ENCODE results near the gene CYP4F3.
"Not testable (repeated sequence)": the region's sequence is repeated elsewhere in the genome, so short reads cannot be mapped to it uniquely, and the experiment has no call there.

CYP4F3 gene

DNA sequence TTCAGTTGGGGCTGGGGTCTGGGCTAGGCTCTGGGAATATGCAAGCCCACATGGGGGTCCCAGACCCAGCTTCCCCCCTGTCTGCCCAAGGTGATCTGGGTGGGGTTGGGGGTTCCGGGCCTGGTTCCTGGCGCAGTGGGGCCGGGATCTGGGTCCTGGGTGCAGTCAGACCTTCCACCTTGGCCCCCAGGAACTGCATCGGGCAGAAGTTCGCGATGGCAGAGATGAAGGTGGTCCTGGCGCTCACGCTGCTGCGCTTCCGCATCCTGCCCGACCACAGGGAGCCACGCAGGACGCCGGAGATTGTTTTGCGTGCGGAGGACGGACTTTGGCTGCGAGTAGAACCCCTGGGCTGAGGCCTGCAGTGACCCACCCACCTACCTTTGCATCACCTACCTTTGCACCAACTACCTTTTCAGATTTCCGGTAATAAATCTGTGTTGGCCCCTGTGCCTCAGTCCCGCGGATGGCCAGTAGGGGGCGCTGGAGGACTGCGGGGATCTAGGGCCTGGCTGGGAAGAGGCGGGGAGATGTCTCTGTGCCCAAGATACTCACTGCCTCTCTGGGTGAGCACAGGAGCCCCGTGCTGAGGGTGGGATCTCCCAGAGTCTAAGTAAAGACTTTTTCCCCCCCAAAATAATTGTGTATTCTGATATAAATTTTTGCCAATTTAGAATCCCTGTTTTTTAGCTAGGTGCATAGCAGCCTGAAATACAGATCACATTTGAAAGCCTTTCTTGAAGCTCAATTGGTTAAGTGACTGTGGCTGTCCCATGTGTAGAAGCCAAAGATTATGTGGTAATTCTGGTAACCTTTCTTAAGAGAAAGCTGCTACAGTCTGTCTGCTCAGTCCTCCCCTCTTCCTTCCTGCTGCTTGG is 11.5 kb upstream of the CYP4F3 start:
- DNase-seq (ENCODE audit: low read depth) = peak; percentile 17

DNA sequence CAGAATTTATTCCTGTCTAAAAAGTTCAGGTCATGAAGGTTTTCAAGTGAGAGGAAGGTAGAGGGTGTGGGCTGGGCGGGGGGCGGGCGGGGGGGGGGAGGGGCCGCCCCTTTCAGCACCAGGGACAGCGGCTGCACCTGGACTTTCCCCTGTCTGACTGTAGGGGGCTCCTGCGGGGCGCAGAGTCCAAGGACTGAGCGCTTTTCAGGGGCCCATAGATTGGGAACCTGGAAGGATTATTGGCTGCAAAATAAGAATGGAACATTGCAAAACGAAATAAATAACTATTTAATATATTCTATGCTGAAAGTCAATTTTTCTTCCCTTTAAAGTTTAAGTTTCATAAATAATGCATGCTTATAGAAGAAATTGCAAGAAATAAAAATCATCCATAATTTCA is 8.9 kb upstream of the CYP4F3 start:
- no peak for DNase-seq (ENCODE audit: low read depth)

DNA sequence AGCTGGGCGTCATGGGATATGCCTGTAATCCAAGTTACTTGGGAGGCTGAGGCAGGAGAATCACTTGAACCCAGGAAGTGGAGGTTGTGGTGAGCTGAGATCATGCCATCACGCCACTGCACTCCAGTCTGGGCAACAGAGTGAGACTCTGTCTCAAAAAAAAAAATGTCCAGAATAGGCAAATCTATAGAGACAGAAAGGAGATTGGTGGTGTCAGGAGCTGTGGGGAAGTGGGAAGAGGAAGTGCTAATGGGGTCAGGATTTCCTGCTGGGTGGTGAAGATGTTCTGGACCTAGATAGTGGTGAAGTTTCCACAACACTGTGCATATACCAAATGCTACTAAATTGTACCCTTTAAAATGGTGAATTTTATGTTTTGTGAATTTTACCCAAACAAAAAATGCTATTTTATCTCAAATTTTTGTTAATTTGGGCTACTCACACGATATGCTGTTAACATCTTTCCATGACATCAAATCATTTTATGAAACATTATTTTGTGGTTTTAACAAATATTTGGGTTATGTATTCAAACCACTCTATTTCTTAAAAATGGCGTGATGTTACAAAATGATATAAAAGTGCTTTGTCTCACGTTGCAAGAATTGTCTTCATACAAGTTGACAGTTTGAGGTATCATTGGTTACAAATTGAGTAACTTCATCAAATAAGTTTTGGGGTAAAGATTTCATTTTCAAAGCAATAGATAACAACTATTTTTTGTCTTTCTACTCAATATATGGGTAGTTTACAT is 7.4 kb upstream of the CYP4F3 start:
- no peak for DNase-seq (ENCODE audit: low read depth)

DNA sequence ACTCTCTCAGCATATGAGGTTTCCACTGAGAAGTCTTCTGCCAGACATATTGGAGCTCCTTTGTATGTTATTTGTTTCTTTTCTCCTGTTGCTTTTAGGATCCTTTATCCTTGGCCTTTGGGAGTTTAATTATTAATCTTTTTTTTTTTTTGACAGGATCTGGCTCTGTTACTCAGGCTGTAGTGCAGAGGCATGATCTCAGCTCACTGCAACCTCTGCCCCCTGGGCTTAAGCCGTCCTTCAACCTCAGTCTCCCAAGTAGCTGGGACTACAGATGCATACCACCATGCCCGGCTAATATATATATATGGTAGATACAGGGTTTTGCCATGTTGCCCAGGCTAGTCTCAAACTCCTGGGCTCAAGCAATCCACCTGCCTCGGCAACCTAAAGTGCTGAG is 6.6 kb upstream of the CYP4F3 start:
- DNase-seq (ENCODE audit: low read depth) = no peak

DNA sequence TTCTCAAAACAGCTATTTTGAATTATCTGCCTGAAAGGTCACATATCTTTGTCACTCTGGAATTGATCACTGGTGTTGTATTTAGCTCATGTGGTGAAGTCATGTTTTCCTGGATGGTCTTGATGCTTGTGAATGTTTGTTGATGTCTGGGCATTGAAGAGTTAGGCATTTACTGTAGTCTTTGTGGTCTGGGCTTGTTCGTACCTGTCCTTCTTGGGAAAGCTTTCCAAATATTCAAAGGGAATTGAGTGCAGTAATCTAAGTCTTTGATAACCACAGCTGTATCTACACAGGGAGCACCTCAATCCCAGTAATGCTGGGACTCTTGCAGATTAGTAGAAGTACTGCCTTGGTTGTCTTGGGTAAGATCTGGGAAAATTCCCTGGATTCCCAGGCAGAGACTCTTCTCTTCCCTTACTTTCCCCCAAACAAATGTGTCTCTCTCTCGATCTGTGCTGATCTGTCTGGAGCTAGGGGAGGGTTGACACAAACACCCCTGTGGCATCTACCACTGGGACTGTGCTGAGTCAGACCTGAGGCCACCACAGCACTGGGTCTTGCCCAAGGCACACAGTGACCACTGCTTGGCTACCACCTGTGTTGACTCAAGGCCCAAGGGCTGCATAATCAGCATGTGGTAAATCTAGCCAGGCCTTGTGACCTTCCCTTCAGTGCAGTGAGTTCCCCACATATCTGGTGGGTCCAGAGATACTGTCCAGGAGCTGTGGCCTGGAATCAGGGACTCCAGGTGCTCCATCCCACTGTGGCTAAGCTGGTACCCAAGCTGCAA is 5.5 kb upstream of the CYP4F3 start:
- DNase-seq (ENCODE audit: low read depth) = no peak

DNA sequence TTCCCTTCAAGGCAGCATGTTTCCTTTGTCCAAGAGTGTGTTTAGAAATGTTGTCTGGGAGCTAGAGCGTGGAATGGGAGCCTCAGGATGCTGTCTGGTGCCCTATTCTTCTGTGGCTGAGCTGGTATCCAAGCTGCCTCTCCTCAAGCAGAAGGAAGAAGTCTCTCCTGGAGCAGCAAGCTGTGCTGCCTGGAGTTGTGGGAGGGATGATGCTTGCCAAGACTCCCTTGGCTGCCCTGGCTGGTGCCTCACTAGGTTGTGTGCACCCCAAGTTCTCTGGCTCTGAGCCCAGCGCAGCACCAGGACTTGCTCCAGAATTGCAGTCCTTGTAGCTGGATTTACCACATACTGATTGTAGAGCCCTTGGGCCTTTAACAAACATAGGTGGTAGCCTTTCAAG is 4.7 kb upstream of the CYP4F3 start:
- no peak for DNase-seq (ENCODE audit: low read depth)

DNA sequence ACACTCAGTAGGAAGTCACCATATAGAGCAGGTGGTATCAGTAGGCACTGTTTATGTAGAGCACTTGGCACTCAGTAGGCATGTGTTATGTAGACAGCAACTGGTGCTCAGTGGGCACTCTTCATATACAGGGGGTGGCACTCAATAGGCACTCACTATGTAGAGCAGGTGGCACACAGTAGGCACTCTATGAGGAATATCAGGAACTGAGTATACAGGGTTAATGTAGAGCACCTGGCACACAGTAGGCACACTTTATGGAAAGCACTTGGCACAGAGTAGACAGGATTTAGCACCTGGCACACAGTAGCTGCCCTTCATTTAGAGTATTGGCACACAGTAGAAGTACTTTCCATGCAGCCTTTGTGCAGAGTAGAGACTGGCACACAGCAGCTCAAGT is 1.1 kb upstream of the CYP4F3 start:
- no peak for DNase-seq (ENCODE audit: low read depth)

DNA sequence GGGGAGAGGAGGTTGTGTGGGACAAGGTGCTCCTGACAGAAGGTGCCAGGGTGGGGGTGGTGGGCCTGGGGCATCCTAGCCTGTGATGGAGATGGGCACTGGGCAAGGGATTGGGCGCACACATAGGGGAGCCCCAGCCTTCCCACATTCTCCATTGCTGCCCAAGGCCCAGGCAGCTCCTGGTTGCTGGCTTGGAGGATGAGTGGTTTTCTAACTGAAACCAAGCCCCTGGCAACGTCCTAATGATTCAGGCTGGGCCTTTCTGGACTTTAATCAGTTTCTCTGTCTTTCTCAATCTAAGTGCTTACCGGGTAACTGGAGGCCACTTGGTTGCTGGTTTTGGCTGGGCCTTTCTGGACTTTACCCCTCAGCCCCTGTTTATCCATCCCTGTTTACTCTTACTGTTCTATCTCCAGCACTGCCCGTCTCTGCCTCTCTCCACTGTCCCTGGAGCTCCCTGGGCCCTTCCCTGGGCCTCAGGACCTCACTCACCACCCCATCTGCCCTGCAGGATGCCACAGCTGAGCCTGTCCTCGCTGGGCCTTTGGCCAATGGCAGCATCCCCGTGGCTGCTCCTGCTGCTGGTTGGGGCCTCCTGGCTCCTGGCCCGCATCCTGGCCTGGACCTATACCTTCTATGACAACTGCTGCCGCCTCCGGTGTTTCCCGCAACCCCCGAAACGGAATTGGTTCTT is 354 bp downstream of the CYP4F3 start:
- no peak for DNase-seq (ENCODE audit: low read depth)

DNA sequence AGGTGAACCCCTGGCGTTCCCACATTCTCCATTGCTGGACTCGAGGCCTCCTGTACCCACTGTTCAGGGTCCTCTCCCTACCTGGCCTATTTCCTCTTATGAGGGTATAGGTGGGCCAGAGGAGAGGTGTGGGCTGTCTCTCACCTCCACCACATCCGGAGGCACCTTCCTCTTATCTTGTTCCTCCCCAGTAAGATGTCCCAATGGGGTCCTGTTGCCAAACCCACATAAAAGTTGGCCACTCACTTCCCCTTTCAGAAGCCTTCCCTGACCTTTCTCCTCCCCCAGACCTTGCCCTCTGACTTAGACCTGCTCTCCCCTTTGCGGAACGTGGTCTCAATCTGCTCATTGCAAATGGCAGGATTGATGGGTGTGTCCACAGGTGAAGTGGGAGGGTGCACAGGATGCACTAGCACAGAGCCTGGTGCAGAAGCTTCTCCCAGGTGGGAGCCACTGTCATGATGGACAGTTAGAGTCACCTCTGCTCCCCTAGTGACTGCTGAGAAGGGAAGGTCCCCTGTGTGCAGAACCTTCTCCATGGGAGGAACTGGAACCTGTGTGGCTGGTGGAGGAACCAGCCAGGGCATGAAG is 1.3 kb downstream of the CYP4F3 start:
- no peak for DNase-seq (ENCODE audit: low read depth)

DNA sequence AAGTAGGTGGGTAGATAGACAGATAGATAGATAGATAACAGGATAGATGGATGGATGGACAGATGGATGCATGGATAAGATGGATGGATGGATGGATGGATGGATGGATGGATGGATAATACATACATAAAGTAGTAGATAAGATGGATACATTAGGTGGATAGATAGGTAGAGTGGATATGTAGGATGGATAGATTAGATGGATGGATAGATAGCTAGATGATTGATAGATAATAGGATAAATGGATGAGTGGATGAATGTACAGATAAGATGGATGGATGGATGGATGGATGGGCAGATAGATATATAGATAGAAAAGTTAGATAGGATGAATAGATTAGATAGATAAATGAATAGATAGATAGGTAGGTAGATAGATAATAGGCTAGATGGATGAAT is 2.1 kb downstream of the CYP4F3 start:
- no peak for DNase-seq (ENCODE audit: low read depth)

DNA sequence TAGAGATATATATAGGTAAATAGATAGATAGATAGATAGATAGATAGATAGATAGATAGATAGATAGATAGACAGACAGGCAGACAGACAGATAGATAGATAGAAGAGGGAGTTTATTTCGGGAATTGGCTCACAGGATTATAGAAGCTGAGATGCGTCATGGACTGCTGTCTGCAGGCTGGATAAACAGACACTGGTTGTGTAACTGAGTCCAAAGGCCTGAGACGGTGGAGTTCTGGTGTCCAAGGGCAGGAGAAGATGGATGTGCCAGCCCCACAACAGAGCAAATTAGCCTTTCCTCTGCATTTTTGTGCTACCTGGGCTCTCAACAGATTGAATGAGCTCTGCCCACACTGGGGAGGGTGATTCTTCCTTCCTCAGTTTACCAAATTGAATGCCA is 2.7 kb downstream of the CYP4F3 start:
- no peak for DNase-seq (ENCODE audit: low read depth)

DNA sequence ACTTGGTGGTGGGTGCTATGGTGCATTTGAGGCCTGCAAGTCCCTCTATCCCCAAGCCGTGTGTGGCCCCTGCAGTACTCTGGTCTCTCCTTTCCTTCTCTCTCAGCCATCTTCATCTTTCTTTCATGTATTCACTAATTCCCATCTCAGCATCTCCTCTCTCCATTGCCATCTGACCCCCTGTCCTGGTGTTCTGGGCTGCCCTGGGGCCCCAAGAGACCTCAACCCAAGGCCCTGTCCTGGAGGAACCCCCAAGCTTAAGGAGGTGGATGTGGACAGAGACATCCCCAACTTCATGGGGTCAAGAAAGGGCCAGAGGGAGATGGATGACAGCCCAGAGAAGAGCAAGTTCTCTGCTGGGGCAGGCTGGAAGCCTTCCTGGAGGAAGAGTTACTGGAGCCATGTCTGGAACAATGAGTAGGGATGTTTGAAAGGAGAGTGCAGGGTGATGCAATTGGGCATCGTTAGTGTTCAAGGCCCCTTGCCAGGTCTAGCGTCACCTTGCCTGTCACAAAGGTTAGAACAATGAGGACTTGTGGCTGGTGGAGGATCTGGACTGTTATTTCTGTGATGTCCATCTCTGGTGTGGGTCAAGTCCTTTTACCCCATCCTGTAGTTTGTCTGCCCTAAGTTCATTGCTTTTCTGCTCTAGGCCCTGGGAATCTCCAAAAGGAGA is 3.5 kb downstream of the CYP4F3 start:
- DNase-seq (ENCODE audit: low read depth) = no peak

DNA sequence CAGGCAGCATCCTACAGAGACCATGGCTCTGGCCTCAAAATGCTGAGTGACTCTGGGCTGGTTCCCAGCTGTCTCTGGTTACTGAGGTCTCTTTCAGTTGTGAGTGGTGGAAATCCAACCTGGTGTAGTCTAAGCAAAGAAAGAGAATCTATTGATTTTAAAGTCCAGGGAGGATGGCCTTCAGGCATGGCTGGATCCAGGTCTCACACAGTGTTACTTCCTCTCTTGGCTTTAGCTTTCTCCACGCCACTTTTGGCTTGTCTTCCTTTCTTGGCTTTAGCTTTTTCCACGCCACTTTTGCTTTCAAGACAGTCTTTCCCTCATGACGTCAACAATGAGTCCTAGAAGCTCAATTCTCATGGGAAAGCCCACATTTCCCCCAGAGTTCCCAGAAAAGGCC is 4.1 kb downstream of the CYP4F3 start:
- DNase-seq (ENCODE audit: low read depth) = no peak

DNA sequence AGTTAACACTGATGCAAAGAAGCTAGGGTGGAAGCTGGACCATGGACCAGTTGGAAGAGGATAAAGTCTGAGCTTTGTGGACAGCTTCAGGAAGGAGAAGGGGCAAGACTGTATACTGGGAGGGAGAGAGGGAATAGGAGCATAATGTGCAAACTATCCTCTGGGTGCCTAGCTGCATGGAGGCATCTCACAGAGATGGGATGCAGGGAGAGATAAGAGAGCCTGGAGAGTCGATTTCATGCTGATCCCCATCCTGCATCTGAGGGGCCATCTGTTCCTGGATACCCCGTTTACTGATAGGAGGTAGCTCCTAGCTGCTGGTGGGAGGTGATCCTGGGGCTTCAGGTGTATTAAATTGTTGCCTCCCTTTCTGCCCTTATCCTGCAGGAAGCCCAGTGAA is 8.8 kb downstream of the CYP4F3 start:
- no peak for DNase-seq (ENCODE audit: low read depth)

DNA sequence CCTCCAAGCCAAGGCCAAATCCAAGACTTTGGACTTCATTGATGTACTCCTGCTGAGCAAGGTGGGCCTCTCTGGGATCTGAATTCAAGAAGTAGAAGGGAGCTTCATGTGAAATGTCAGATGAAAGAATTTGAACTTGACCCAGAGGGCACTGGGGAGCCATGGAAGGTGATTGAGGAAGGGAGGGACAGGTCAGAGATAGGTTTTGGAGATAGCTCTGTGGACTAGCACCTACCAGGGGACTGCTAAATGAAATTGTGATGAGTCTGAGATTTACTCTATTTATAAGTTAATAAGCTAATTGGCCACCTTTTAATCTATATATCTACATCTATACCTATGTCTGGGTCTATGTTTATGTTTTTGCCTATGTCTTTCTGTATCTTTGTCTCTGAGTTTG is 9.4 kb downstream of the CYP4F3 start:
- DNase-seq (ENCODE audit: low read depth) = not testable (repeated sequence)

DNA sequence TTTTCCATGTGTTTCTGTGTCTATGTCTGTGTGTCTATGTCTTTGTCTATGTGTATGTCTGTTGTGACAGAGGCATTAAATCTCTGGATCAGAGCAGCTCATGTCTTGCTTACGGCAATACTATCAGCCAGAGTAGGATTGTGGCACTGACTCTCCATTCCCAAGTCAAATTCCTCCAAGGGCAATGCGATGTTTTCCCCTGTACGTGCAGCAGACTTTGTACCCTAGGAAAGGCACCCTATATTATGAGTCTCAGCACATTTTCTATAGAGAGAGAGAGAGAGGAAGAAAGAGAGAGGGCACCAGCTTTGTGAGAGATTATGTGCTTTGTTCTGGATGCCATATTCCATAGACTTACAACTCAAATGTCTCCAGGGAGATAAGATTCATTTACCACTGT is 11.1 kb downstream of the CYP4F3 start:
- DNase-seq (ENCODE audit: low read depth) = no peak

DNA sequence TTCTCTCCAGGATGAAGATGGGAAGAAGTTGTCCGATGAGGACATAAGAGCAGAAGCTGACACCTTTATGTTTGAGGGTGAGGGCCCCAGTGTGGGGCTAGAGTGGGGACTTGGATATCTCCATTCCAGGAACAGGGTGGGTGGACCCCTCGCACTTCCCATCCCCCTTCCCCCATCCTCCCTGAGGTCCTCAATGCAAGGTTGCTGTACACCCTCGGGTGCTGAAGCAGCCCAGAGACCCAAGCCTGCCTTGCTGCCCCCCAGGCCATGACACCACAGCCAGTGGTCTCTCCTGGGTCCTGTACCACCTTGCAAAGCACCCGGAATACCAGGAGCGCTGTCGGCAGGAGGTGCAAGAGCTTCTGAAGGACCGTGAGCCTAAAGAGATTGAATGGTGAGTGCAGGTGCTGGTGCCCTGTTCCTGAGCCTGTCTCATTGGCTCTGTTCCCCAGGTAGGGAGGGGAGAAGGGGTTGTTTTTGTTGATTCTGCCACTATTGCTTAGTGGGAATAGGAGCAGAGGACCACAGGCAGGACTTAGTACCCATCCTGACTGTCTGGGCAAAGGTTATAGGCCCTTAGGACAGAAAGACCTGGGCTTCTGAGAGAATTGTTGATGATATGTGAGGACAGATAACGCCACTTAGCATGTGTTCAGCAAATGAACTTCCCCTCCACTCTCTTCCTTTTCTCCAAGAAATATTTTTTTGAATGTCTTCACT is 12.0 kb downstream of the CYP4F3 start:
- DNase-seq (ENCODE audit: low read depth) = no peak

DNA sequence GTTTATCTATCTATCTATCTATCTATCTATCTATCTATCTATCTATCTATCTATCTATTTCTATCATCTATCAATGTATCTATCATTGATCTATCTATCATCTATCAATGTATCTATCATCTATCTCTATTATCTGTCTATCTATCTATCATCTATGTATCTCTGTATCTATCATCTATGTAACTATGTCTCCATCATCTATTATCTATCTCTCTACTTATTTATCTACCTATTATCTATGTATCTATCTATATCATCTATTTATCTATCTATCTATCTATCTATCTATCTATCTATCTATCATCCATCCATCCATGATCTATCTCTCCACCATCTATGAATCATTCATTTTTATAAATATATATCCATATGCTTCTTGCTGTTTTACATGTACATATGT is 15.8 kb downstream of the CYP4F3 start:
- no peak for DNase-seq (ENCODE audit: low read depth)

DNA sequence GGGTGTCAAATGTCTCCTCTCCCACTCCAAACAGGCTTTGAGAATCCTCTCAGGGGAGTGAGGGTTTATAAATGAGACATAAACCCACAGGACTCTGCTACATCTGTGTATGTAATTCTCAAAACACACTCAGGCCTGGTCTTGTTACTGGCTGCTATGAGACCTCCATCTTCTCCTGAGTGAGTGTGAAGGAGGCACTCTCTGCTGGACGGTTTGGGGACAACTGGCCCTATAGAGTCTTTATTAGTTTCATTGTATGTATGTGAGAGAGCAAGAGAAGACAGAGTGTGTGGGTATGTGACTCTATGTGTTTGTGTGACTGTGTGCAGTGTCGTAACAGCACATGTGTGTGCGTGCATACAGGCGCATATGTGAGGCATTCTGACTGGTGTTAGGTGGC is 22.6 kb downstream of the CYP4F3 start:
- DNase-seq (ENCODE audit: low read depth) = no peak

DNA sequence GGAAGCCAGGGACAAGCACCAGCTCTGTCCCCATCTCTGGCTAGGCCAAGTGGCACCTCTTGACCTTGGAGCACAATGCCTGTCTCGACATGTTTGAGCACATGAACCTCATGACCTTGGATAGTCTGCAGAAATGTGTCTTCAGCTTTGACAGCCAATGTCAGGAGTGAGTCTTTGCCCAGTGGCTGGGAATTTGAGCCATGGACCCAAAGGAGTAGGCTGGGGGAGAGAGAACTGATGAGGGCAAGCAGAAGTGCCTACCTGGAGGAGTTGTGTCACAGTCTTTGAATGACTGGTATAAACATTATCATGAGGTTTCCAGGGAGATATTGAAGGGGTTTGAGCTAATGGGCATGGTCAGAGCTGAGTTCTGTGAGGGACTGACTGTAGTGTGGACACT is 25.5 kb downstream of the CYP4F3 start:
- DNase-seq (ENCODE audit: low read depth) = no peak

DNA sequence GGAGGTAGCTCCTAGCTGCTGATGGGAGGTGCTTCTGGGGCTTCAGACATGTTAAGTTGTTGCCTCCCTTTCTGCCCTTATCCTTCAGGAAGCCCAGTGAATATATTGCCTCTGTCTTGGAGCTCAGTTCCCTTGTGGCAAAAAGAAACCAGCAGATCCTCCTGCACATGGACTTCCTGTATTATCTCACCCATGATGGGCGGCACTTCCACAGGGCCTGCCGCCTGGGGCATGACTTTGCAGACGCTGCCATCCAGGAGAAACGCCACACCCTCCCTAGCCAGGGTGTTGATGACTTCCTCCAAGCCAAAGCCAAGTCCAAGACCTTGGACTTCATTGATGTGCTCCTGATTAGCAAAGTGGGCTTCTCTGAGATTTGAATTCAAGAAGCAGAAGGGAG is 26.2 kb downstream of the CYP4F3 start:
- no peak for DNase-seq (ENCODE audit: low read depth)

All from fibroblast of the conjunctiva (primary cell).